BJ (cell line): ENCODE measurements around the gene COL18A1. TPM values are rescaled to one million over a fixed set of nuclear protein-coding genes. Genes with fewer than 3 reads are reported as not detected.

Source experiments
- CTCF ChIA-PET: fragments of 350-600 bp; formaldehyde crosslinking; extraction: SDS; loops from one replicate; lab custom pipeline; 2021; ENCODE audit warnings: antibody characterized with exemption, inconsistent platforms; lab: Yijun Ruan, JAX
- POLR2A ChIA-PET: fragments of 300-600 bp; sonication (Branson Sonifier 250); formaldehyde crosslinking; extraction: SDS; loops from one replicate; lab custom pipeline; 2021; ENCODE audit warnings: antibody characterized with exemption; lab: Charles Lee
- DNase-seq: peaks from one replicate; pipeline ENCODE4 v3.0.0-alpha.2; 2011; ENCODE audit warnings: low read depth
- H3K27me3 ChIP-seq: 2 replicates; pipeline ENCODE4 v1.6.0; 2011; ENCODE audit warnings: low read length; ENCODE audit not compliant: control insufficient read depth, insufficient read depth
- H3K36me3 ChIP-seq: 2 replicates; pipeline ENCODE4 v1.5.1; 2011; ENCODE audit warnings: low read length; ENCODE audit not compliant: control insufficient read depth, insufficient read depth
- H3K4me3 ChIP-seq: 2 replicates; pipeline ENCODE4 v1.5.1; 2011; ENCODE audit warnings: low read depth, mild to moderate bottlenecking, control low read depth, low read length
- CTCF ChIP-seq: IDR thresholded peaks from 2 replicates; pipeline ENCODE4 v1.5.1; 2011; ENCODE audit warnings: low read depth, mild to moderate bottlenecking, control low read depth, inconsistent platforms, low read length, moderate library complexity; ENCODE audit not compliant: insufficient read depth
- polyA plus RNA-seq: library from polyadenylated mRNA; depleted of rRNA; stranded (reverse); fragments of >200 nt; gene quantifications from 2 replicates; pipeline ENCODE4 v1.2.3, GENCODE V29; 2011

COL18A1 gene
- polyA plus RNA-seq, 1 experiment = 99.7 TPM

- Histone ChIP-seq H3K27me3 (no peaks in the 10 kb centered on the region), H3K4me3 (no peak overlapping the region), H3K36me3 (peaks cover 20% of the 10 kb centered on the region)
- ChIA-PET POLR2A (no interaction called here), CTCF (no interaction called here)
- DNase-seq = no peak
- no peak for TF ChIP-seq CTCF
Observed at GRCh38 chr21:45474323-45474950, 69.5 kb downstream of the COL18A1 start.

GRCh38 chr21:45475004-45475685, 70.2 kb downstream of the COL18A1 start:
- POLR2A ChIA-PET = no interaction called here
- TF ChIP-seq CTCF = no peak

GRCh38 chr21:45475797-45476570, 71.0 kb downstream of the COL18A1 start:
- POLR2A ChIA-PET = no interaction called here
- DNase-seq = no peak
- Histone ChIP-seq H3K36me3 (peaks cover 22% of the 10 kb centered on the region), H3K4me3 (no peak overlapping the region), H3K27me3 (no peaks in the 10 kb centered on the region)
- TF ChIP-seq CTCF = no peak
- CTCF ChIA-PET = no interaction called here

More at GRCh38 chr21:45475004-45475685, 70.2 kb downstream of the COL18A1 start:
- Histone ChIP-seq H3K27me3 (no peaks in the 10 kb centered on the region), H3K4me3 (no peak overlapping the region), H3K36me3 (peaks cover 21% of the 10 kb centered on the region)
- CTCF ChIA-PET = no interaction called here
- no peak for DNase-seq

GRCh38 chr21:45476582-45476981, 71.6 kb downstream of the COL18A1 start:
- H3K36me3 ChIP-seq = peaks cover 24% of the 10 kb centered on the region
- CTCF ChIA-PET = interaction anchor here (1.2 kb wide), 1 partner anchor 10 kb away, joined by 3 read pairs; no protein-coding TSS in a partner anchor
- POLR2A ChIA-PET = no interaction called here

More at GRCh38 chr21:45476582-45476981, 71.6 kb downstream of the COL18A1 start:
- DNase-seq = no peak
- H3K27me3 ChIP-seq = no peaks in the 10 kb centered on the region
- H3K4me3 ChIP-seq = no peak overlapping the region
- TF ChIP-seq CTCF = no peak
